Lower leg skin (tissue), 3 donors: ENCODE data around the gene TEK.

ENCODE experiments used
- CTCF ChIP-seq, 3 donors: fragments of 450-650 bp; IDR thresholded peaks; one replicate each; pipeline ENCODE4 v1.5.1; 2016; ENCODE audit warnings: antibody characterized with exemption in 3 of 3, mild to moderate bottlenecking in 3 of 3, moderate library complexity in 2 of 3
- POLR2A ChIP-seq, 2 donors: fragments of 450-650 bp; IDR thresholded peaks; one replicate each; pipeline ENCODE4 v1.6.1; 2016 to 2017; ENCODE audit warnings: antibody characterized with exemption in 2 of 2, mild to moderate bottlenecking in 1 of 2, moderate library complexity in 1 of 2

GRCh38 chr9:27182421-27182820 lies 73.4 kb downstream of the TEK start:
- no peak for TF ChIP-seq CTCF (IDR thresholded peaks at IDR 0.05)
- no peak for TF ChIP-seq POLR2A (IDR thresholded peaks at IDR 0.05)
